OCI-LY1 (cell line): Measurements from ENCODE around the gene SLC9A9.

ENCODE experiments used
- CTCF ChIP-seq: fragments of 200-600 bp; sonication (generic), shearing (Covaris generic); IDR thresholded peaks from 2 replicates; pipeline ENCODE4 v1.5.1; 2017; ENCODE audit warnings: mild to moderate bottlenecking, antibody characterized with exemption, low read length, moderate library complexity, mixed read lengths
- EZH2 ChIP-seq: fragments of 200-600 bp; sonication (generic), shearing (Covaris generic); IDR thresholded peaks from 2 replicates; pipeline ENCODE4 v1.8.0; 2017; ENCODE audit warnings: borderline replicate concordance, mixed run types, mild to moderate bottlenecking, antibody characterized with exemption, low read length, moderate library complexity, mixed read lengths

DNA sequence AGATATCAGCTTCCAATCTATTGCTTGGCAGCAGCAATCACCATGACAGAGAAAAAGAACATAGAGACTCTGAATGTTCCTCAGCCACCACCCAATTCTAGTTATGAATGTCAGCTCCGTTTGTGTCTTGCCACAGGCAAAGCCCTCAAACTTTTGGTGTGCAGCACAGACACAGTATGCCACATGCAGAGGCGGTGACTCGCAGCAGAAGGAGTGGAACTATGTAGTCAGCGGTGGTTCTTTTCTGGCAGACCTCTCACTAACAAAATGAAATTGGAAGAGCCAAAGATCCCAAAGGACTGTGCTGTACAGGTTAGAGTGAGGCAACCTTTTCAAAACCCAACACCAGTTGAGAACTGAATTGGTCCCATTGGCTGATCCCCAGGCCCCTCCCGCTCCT, 220.9 kb downstream of the SLC9A9 start:
- TF ChIP-seq CTCF (no peak), EZH2 (no peak)
